ENCODE data around the gene VIPR1.

DNA sequence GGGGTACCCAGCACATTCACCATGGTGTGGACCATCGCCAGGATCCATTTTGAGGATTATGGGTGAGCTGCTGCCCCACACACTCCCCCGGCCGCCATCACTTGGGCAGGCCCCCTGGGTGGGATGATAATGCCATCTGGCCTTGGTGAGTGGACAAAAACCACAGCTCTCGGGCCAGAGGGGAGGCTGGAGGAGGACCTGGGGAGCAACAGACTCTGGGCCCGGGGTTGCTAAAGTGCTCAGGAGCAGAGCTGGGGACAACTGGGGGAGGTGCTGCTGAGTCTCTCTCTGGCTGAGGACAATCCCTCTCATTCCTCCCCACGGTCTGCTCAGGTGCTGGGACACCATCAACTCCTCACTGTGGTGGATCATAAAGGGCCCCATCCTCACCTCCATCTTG lies 29.0 kb downstream of the VIPR1 start:
- TF ChIP-seq, protein P1, sequence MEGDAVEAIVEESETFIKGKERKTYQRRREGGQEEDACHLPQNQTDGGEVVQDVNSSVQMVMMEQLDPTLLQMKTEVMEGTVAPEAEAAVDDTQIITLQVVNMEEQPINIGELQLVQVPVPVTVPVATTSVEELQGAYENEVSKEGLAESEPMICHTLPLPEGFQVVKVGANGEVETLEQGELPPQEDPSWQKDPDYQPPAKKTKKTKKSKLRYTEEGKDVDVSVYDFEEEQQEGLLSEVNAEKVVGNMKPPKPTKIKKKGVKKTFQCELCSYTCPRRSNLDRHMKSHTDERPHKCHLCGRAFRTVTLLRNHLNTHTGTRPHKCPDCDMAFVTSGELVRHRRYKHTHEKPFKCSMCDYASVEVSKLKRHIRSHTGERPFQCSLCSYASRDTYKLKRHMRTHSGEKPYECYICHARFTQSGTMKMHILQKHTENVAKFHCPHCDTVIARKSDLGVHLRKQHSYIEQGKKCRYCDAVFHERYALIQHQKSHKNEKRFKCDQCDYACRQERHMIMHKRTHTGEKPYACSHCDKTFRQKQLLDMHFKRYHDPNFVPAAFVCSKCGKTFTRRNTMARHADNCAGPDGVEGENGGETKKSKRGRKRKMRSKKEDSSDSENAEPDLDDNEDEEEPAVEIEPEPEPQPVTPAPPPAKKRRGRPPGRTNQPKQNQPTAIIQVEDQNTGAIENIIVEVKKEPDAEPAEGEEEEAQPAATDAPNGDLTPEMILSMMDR (IDR thresholded peaks at IDR 0.05): no peak
- no peak for TF ChIP-seq POLR2AphosphoS5 (IDR thresholded peaks at IDR 0.05)
